ENCODE measurements around the gene MPDU1.

- TF ChIP-seq CTCF (IDR thresholded peaks at IDR 0.05; ENCODE audit: low read depth, low read length, missing input control) (no peak), REST (IDR thresholded peaks at IDR 0.05) (no peak), MAX (IDR thresholded peaks at IDR 0.05) (no peak), RXRA (IDR thresholded peaks at IDR 0.05) (no peak), SP1 (IDR thresholded peaks at IDR 0.05) (no peak), RAD21 (IDR thresholded peaks at IDR 0.05) (no peak), ATF3 (IDR thresholded peaks at IDR 0.05) (no peak), TAF1 (conservative IDR thresholded peaks at IDR 0.05) (no peak), FOXA1 (IDR thresholded peaks at IDR 0.05) (no peak), YY1 (IDR thresholded peaks at IDR 0.05) (no peak), HNF4A (conservative IDR thresholded peaks at IDR 0.05) (no peak), GABPA (IDR thresholded peaks at IDR 0.05 in 1 of 2, conservative IDR thresholded peaks at IDR 0.05 in 1 of 2) (no peak), EGR1 (IDR thresholded peaks at IDR 0.05; ENCODE audit: low read depth in 2 of 2) (no peak)
Observed at GRCh38 chr17:7544911-7545310, 38.7 kb upstream of the MPDU1 start.
